Measurements from ENCODE around the gene CFAP92. TPM values are rescaled to one million over a fixed set of nuclear protein-coding genes. Genes with fewer than 3 reads are reported as not detected.
A peak's percentile ranks its signal among the peaks of the same experiment; 100 is the strongest.

CFAP92 gene
- total RNA-seq, 3 donors from 2014 or later, result 1.1 to 1.5 (median 1.3) TPM

DNA sequence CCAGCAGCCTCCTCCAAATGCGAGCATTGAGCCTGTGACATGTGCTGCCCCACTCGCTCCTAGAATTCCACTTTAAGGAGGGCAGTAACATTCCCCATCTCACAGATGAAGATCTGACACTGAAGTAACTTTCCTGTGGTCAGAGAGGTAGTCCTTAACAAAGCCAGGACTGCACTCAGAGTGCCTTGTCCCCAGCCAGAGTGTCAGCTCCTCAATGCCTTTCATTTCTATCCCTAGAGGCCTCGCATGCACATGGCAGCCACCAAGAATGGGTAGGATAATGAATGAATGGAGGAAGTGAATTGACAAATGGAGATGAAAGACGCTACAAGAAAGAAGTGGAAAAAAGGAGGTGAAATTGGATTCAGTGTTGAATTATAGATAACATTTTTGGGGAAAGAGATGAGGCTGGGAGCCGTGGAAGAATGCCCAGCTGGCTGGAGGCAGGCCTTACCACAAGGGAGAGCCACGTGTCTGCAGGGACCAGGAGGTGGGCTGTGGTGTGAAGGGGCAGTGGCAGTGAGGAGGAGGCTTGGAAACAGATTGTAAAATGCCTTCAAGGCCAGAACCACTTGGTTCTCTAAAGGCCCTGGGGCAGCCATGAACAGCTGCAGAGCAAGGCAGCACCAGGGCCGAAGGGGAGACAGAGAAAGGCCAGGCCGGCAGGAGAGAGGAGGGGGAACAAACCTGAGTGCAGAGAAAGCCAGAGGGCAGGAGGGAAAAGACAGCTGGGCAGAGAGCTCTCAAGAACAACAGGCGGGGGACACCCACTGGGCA, 10.4 kb downstream of the CFAP92 start:
- TF ChIP-seq, protein P1, sequence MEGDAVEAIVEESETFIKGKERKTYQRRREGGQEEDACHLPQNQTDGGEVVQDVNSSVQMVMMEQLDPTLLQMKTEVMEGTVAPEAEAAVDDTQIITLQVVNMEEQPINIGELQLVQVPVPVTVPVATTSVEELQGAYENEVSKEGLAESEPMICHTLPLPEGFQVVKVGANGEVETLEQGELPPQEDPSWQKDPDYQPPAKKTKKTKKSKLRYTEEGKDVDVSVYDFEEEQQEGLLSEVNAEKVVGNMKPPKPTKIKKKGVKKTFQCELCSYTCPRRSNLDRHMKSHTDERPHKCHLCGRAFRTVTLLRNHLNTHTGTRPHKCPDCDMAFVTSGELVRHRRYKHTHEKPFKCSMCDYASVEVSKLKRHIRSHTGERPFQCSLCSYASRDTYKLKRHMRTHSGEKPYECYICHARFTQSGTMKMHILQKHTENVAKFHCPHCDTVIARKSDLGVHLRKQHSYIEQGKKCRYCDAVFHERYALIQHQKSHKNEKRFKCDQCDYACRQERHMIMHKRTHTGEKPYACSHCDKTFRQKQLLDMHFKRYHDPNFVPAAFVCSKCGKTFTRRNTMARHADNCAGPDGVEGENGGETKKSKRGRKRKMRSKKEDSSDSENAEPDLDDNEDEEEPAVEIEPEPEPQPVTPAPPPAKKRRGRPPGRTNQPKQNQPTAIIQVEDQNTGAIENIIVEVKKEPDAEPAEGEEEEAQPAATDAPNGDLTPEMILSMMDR (IDR thresholded peaks at IDR 0.05), result no peak
- intact Hi-C loops (cut with DNase I, micrococcal nuclease), result no loop called here
- Histone ChIP-seq H3K4me1 (ENCODE audit: low read depth) (no peaks in the 10 kb centered on the region), H3K4me3 (no peak overlapping the region), H3K36me3 (ENCODE audit: low read depth) (no peaks in the 10 kb centered on the region), H3K9me3 (no peaks in the 10 kb centered on the region)
- DNase-seq (no peak), ATAC-seq (no peak)

DNA sequence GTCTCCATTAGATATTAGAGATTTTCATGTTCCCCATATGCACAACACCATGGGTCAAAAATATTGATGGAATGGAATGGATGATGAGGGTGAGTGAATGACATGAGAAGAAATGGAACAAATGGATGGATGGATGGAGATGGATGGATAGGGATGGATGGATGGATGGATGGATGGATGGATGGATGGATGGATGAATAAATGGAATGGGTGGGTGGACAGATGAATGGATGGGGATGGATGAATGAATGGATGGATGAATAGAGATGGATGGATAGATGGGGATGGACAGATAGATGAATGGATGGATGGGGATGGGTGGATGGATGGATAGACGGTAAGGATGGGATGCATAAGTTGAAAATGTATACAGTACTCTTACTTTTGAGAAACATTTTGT, 18.6 kb downstream of the CFAP92 start:
- Histone ChIP-seq H3K9me3 (no peaks in the 10 kb centered on the region), H3K4me1 (ENCODE audit: low read depth) (no peaks in the 10 kb centered on the region), H3K4me3 (no peak overlapping the region), H3K36me3 (ENCODE audit: low read depth) (no peaks in the 10 kb centered on the region)
- ATAC-seq (no peak), DNase-seq (no peak)
- TF ChIP-seq, protein P1 (IDR thresholded peaks at IDR 0.05), result no peak
- intact Hi-C loops (cut with DNase I, micrococcal nuclease), result loop anchor here in 1 of 2 donors (10.0 kb wide), 1 partner anchor 270 kb away; the partner anchor contains the start of gene COPG1

DNA sequence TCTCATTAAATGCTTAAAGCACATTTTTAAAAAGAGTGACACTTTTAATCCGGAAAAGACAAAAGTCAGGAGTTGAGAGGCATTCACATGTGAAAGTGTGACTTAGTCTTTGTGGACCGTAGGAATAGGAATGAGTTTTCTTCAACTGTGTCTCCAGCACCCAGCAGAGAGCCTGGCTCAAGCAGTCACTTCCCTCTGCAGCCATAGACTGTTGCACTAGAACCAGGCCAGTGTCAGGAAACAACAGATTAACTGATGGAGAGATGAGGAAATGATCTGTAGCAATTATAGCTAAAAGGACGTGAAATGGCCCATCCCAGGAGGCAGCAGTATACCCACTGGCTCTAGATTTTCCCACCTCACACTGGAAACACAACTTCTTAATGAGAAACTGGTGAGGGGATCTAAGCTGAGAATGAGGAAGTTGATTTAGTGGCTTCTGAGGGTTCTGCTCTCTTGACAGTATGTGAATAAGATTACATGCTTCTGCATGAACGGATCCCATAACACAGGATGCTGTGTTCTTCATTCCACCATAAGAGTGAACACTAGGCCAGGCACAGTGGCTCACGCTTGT, 19.8 kb downstream of the CFAP92 start:
- no peaks in the 10 kb centered on the region for H3K9me3 ChIP-seq
- intact Hi-C loops (cut with DNase I, micrococcal nuclease), result loop anchor here in 1 of 2 donors (10.0 kb wide), 1 partner anchor 271 kb away; the partner anchor contains the start of gene COPG1
- no peaks in the 10 kb centered on the region for H3K36me3 ChIP-seq (ENCODE audit: low read depth)
- no peaks in the 10 kb centered on the region for H3K4me1 ChIP-seq (ENCODE audit: low read depth)
- no peak overlapping the region for H3K4me3 ChIP-seq
- TF ChIP-seq, protein P1 (IDR thresholded peaks at IDR 0.05), result no peak
- ATAC-seq (peak; percentile 28), DNase-seq (no peak)

DNA sequence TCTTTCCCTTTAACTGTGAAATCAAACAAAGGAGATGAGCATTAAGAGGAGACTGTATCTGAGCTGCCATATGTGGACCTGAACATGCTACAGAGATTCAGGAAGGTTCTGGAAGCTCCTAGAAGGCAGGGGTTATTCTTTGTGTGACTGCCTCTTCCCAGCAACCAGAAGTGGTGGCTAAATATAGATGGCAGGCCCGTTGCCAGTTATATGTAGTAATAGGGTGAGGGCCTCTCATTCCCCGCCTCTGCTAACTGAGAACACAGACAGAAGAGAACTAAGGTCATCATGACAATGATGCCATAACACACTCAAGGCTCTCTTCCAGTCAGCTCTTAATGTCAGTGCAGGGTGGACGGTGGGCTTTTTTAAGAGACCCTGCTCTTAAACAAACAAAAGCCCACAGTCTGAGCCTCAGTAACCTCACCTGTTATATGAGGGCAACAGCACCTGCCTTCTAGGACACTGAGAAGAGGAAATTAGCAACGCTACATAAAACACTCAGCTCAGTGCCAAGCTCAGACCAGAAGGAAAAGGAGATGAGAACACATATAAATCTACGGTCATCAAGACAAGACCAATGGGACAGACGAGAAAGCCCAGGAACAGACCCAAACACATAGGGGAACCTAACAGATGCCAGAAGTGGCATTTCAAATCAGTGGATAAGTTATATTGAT, 22.3 kb downstream of the CFAP92 start:
- TF ChIP-seq, protein P1 (IDR thresholded peaks at IDR 0.05), result no peak
- Histone ChIP-seq H3K4me1 (ENCODE audit: low read depth) (no peaks in the 10 kb centered on the region), H3K36me3 (ENCODE audit: low read depth) (no peaks in the 10 kb centered on the region), H3K4me3 (no peak overlapping the region), H3K9me3 (no peaks in the 10 kb centered on the region)
- ATAC-seq (peak; percentile 28), DNase-seq (peak in 1 of 3 donors; percentile 38)
- intact Hi-C loops (cut with DNase I, micrococcal nuclease), result loop anchor here in 1 of 2 donors (10.0 kb wide), 1 partner anchor 273 kb away; the partner anchor contains the start of gene COPG1

DNA sequence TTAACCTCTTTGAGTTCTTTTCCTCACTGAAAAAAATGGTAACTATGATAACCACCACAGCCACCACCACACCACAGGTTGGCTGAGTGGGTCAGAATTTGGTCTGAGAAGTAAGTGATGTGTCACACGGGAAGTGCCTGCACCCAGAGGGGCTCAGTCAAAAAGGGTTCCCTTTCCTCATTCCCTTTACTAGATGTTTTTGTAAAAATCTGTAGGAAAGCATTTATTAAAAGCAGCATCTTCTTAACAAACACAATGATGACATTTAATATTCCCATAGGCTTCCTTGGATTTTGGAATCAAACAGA, 23.2 kb downstream of the CFAP92 start:
- Histone ChIP-seq H3K4me1 (ENCODE audit: low read depth) (no peaks in the 10 kb centered on the region), H3K4me3 (no peak overlapping the region), H3K36me3 (ENCODE audit: low read depth) (no peaks in the 10 kb centered on the region), H3K9me3 (no peaks in the 10 kb centered on the region)
- TF ChIP-seq, protein P1 (IDR thresholded peaks at IDR 0.05), result no peak
- DNase-seq (no peak), ATAC-seq (no peak)
- intact Hi-C loops (cut with DNase I, micrococcal nuclease), result loop anchor here in 1 of 2 donors (10.0 kb wide), 1 partner anchor 274 kb away; the partner anchor contains the start of gene COPG1

All from mucosa of descending colon (tissue), 3 donors.